H1 (cell line): ENCODE data around the gene CBLB. TPM values are rescaled to one million over a fixed set of nuclear protein-coding genes. Genes with fewer than 3 reads are reported as not detected.

ENCODE experiments used
- CTCF ChIA-PET: fragments of 300-600 bp; sonication (Branson Sonifier 250); formaldehyde crosslinking; loops from one replicate; lab custom pipeline; 2021; ENCODE audit not compliant: partially characterized antibody; lab: Charles Lee
- POLR2A ChIA-PET: fragments of 300-600 bp; sonication (Branson Sonifier 250); formaldehyde crosslinking; loops from one replicate; lab custom pipeline; 2021; ENCODE audit warnings: inconsistent platforms; ENCODE audit not compliant: partially characterized antibody; lab: Charles Lee
- DNase-seq, 2 experiments: peaks; one replicate each; pipeline versions ENCODE4 v3.0.0 to v3.0.0-alpha.2; 2010 to 2022; ENCODE audit warnings: low spot score in 2 of 2, low read depth in 1 of 2, mixed read lengths in 1 of 2
- FAIRE-seq: peaks from 2 replicates; lab custom pipeline; 2011; peaks lifted over from hg19 to GRCh38; lab: Jason Lieb, UNC
- H2AFZ ChIP-seq: 2 replicates; pipeline ENCODE4 v1.8.1; 2012; ENCODE audit warnings: low read length, inconsistent platforms
- H2AK5ac ChIP-seq: 2 replicates; pipeline ENCODE4 v1.6.1; 2013; ENCODE audit warnings: low read depth, low read length
- H2BK120ac ChIP-seq: replicated peaks from 2 replicates; pipeline ENCODE3; 2013; ENCODE audit warnings: low read depth, low read length, inconsistent platforms
- H2BK12ac ChIP-seq: 2 replicates; pipeline ENCODE4 v1.6.1; 2013; ENCODE audit warnings: low read depth, low read length
- H2BK15ac ChIP-seq: 2 replicates; pipeline ENCODE4 v1.6.1; 2013; ENCODE audit warnings: low read length
- H2BK20ac ChIP-seq: 2 replicates; pipeline ENCODE4 v1.6.1; 2013; ENCODE audit warnings: low read length
- H2BK5ac ChIP-seq: 2 replicates; pipeline ENCODE4 v1.6.1; 2013; ENCODE audit warnings: low read depth, low read length
- H3K14ac ChIP-seq: 2 replicates; pipeline ENCODE4 v1.6.1; 2013; ENCODE audit warnings: inconsistent platforms; ENCODE audit not compliant: insufficient read length
- H3K18ac ChIP-seq: 2 replicates; pipeline ENCODE4 v1.6.1; 2013; ENCODE audit warnings: low read length; ENCODE audit errors: extremely low read depth
- H3K23ac ChIP-seq: 2 replicates; pipeline ENCODE4 v1.6.1; 2013; ENCODE audit warnings: inconsistent platforms; ENCODE audit not compliant: insufficient read length
- H3K23me2 ChIP-seq: 2 replicates; pipeline ENCODE4 v1.6.1; 2013; ENCODE audit warnings: low read depth, low read length
- H3K27ac ChIP-seq: 2 replicates; pipeline ENCODE4 v1.6.1; 2011; ENCODE audit warnings: low read depth, low read length, inconsistent platforms
- H3K27me3 ChIP-seq, 4 experiments: replicated peaks in 1 of 4; 1 replicate in 1 of 4; 2 replicates in 3 of 4; pipeline versions ENCODE4 v1.6.1 to v1.8.1; 2011 to 2013; ENCODE audit warnings: low read length in 3 of 4, mild to moderate bottlenecking in 3 of 4, inconsistent platforms in 2 of 4, mixed read lengths in 2 of 4, moderate library complexity in 1 of 4; ENCODE audit not compliant: control insufficient read depth in 3 of 4, insufficient read depth in 3 of 4; ENCODE audit errors: extremely low read depth in 1 of 4
- H3K36me3 ChIP-seq, 4 experiments: 2 replicates each; pipeline versions ENCODE4 v1.6.1 to v1.8.1; 2011 to 2013; ENCODE audit warnings: mild to moderate bottlenecking in 4 of 4, low read length in 3 of 4, moderate library complexity in 2 of 4, control low read depth in 1 of 4, inconsistent platforms in 1 of 4; ENCODE audit not compliant: insufficient read depth in 4 of 4, control insufficient read depth in 2 of 4
- H3K4ac ChIP-seq: replicated peaks from 2 replicates; pipeline ENCODE3; 2013; ENCODE audit warnings: low read length, low read depth, mixed read lengths, inconsistent platforms; ENCODE audit not compliant: insufficient read length
- H3K4me1 ChIP-seq, 4 experiments: replicated peaks in 1 of 4; 1 replicate in 1 of 4; 2 replicates in 3 of 4; pipeline versions ENCODE4 v1.6.1 to v1.8.1; 2011 to 2013; ENCODE audit warnings: low read length in 3 of 4, inconsistent platforms in 2 of 4, mixed read lengths in 1 of 4; ENCODE audit not compliant: insufficient read depth in 4 of 4, control insufficient read depth in 3 of 4
- H3K4me2 ChIP-seq, 2 experiments: 2 replicates each; pipeline versions ENCODE4 v1.6.1 to v1.8.1; 2011 to 2013; ENCODE audit warnings: low read depth in 2 of 2, low read length in 2 of 2, control low read depth in 1 of 2, inconsistent platforms in 1 of 2, mild to moderate bottlenecking in 1 of 2; ENCODE audit not compliant: insufficient read depth in 1 of 2
- H3K4me3 ChIP-seq, 4 experiments: fragments of 200-600, 300-600 bp in 1 of 4; sonication (generic), shearing (Covaris generic), sonication (Bioruptor Twin) in 1 of 4; 2 replicates each; pipeline versions ENCODE4 v1.5.1 to v1.8.1; 2011 to 2016; ENCODE audit warnings: low read length in 4 of 4, low read depth in 3 of 4, control low read depth in 2 of 4, inconsistent platforms in 2 of 4, mild to moderate bottlenecking in 2 of 4, mixed read lengths in 1 of 4, moderate library complexity in 1 of 4; ENCODE audit not compliant: insufficient read depth in 2 of 4; ENCODE audit errors: extremely low read depth in 1 of 4
- H3K56ac ChIP-seq: replicated peaks from 2 replicates; pipeline ENCODE3; 2013; ENCODE audit warnings: low read depth, mild to moderate bottlenecking, mixed read lengths, low read length, inconsistent platforms; ENCODE audit not compliant: insufficient read length
- H3K79me1 ChIP-seq: 2 replicates; pipeline ENCODE4 v1.6.1; 2013; ENCODE audit warnings: low read depth, low read length, control low read depth
- H3K79me2 ChIP-seq, 2 experiments: 2 replicates each; pipeline versions ENCODE4 v1.6.1 to v1.8.1; 2012 to 2013; ENCODE audit warnings: low read length in 2 of 2, mild to moderate bottlenecking in 2 of 2, inconsistent platforms in 1 of 2; ENCODE audit not compliant: insufficient read depth in 2 of 2, control insufficient read depth in 1 of 2
- H3K9ac ChIP-seq, 4 experiments: replicated peaks in 1 of 4; 1 replicate in 1 of 4; 2 replicates in 3 of 4; pipeline versions ENCODE4 v1.6.1 to v1.8.1; 2011 to 2013; ENCODE audit warnings: low read depth in 3 of 4, low read length in 3 of 4, control low read depth in 2 of 4, mild to moderate bottlenecking in 2 of 4, moderate library complexity in 2 of 4, inconsistent platforms in 1 of 4; ENCODE audit errors: extremely low read depth in 1 of 4
- H3K9me3 ChIP-seq, 2 experiments: 2 replicates each; pipeline versions ENCODE4 v1.6.1 to v1.8.1; 2012 to 2013; ENCODE audit warnings: mild to moderate bottlenecking in 2 of 2, moderate library complexity in 2 of 2, control low read depth in 1 of 2, inconsistent platforms in 1 of 2, low read depth in 1 of 2, low read length in 1 of 2, mixed read lengths in 1 of 2; ENCODE audit not compliant: insufficient read depth in 2 of 2
- H4K20me1 ChIP-seq, 2 experiments: replicated peaks in 1 of 2; 2 replicates each; pipeline versions ENCODE3 to v1.8.1; 2011 to 2013; ENCODE audit warnings: inconsistent platforms in 2 of 2, low read length in 2 of 2, mild to moderate bottlenecking in 1 of 2; ENCODE audit not compliant: insufficient read depth in 2 of 2, control insufficient read depth in 1 of 2
- H4K5ac ChIP-seq: 2 replicates; pipeline ENCODE4 v1.6.1; 2013; ENCODE audit warnings: low read length, low read depth, mixed read lengths, inconsistent platforms; ENCODE audit not compliant: insufficient read length
- H4K8ac ChIP-seq: 2 replicates; pipeline ENCODE4 v1.8.0; 2013; ENCODE audit warnings: mild to moderate bottlenecking, moderate library complexity, low read length, inconsistent platforms; ENCODE audit not compliant: insufficient read depth; ENCODE audit errors: extremely low read depth
- H4K91ac ChIP-seq: replicated peaks from 2 replicates; pipeline ENCODE3; 2013; ENCODE audit warnings: low read length, mixed read lengths, inconsistent platforms; ENCODE audit not compliant: insufficient read length
- CHD2 ChIP-seq: IDR thresholded peaks from 2 replicates; pipeline ENCODE4 v1.6.1; 2012; ENCODE audit warnings: low read length, improper control_type of control experiment
- JUND ChIP-seq: IDR thresholded peaks from 2 replicates; pipeline ENCODE4 v1.6.1; 2011; ENCODE audit warnings: mild to moderate bottlenecking, improper control_type of control experiment, low read length
- KDM4A ChIP-seq: IDR thresholded peaks from one replicate; pipeline ENCODE4 v1.7.1; 2012; ENCODE audit warnings: low read depth, mild to moderate bottlenecking, moderate library complexity, low read length, inconsistent platforms; ENCODE audit not compliant: severe bottlenecking
- PHF8 ChIP-seq: fragments of 200-600 bp; sonication (generic); conservative IDR thresholded peaks from 2 replicates; pipeline ENCODE4 v1.7.1; 2012; ENCODE audit warnings: low read depth, mild to moderate bottlenecking, inconsistent platforms, low read length, moderate library complexity
- SUZ12 ChIP-seq: fragments of 200-600 bp; sonication (generic); IDR thresholded peaks from 2 replicates; pipeline ENCODE4 v1.6.1; 2012; ENCODE audit warnings: mild to moderate bottlenecking, inconsistent platforms, low read length, moderate library complexity, mixed read lengths
- TAF1 ChIP-seq: IDR thresholded peaks from 2 replicates; pipeline ENCODE4 v1.6.1; 2011; ENCODE audit warnings: mild to moderate bottlenecking, low read depth, low read length
- WGBS, 2 experiments: shearing (Covaris generic) in 1 of 2; methylation state at CpG; one replicate each; pipeline versions ENCODE4 v1.1.6 to v1.1.7; 2013 to 2015; ENCODE audit warnings: low lambda C conversion rate in 2 of 2, mixed read lengths in 2 of 2, inconsistent platforms in 1 of 2, low coverage in 1 of 2, missing lambda C conversion rate in 1 of 2; ENCODE audit not compliant: insufficient replicate concordance in 2 of 2, insufficient coverage in 1 of 2, insufficient read length in 1 of 2; ENCODE audit errors: extremely low coverage in 1 of 2, missing lambda C conversion rate in 1 of 2; 5-methylcytosine and 5-hydroxymethylcytosine counted together
- polyA plus RNA-seq, 7 experiments: library from polyadenylated mRNA; depleted of rRNA in 3 of 7; stranded (reverse) in 5 of 7; unstranded in 2 of 7; fragments of >200 nt in 5 of 7; fragments of 200-250 nt in 2 of 7; gene quantifications; 1 replicate in 5 of 7; 2 replicates in 1 of 7; 4 replicates in 1 of 7; pipeline versions ENCODE4 v1.2.1 to v1.2.3, GENCODE V29; 2011 to 2013; ENCODE audit warnings: missing spikeins in 2 of 7, mixed read lengths in 2 of 7
- total RNA-seq: library from RNA; stranded (reverse); fragmentation: NEBNext Ultra II Directional; extraction: Animal tissue kit (Norgen Biotek cat#: 25700); gene quantifications from 2 replicates; pipeline ENCODE4 v1.2.1, GENCODE V29; 2021

Gene CBLB
- total and polyA plus RNA-seq, 2 of the 8 experiments (the other 6 are each of a cell fraction or from before 2014, with no cell fraction given), result 14.5 to 26.0 TPM

DNA sequence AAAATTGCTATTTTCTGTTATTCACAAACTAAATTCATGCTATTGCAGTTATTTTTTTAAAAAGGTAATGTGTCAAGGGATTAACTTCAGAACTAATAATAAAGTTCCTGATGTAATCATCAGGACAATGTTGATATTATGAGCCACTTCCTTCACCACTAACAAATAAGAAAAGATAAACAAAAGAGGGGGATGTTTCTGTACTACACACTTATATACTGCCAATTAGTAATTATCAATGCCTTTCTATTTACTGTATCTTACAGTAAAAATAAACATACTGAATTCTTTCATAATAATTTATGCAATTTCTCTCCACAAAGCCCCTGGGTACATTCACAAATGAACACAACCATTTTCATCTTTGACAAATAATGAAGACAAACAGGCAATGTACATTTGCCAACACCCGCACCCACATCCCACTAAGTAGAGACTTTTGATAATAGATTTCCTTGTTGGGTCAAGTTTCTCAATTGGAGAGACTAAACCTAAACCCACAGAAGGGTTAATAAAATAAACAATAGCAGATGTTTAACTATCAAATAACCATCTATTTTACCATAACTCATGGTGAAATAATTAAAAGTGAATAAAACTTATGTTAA lies 3.7 kb downstream of the CBLB start:
- no peak overlapping the region for H3K56ac ChIP-seq
- no peak overlapping the region for H2AFZ ChIP-seq
- H4K5ac ChIP-seq, result no peak overlapping the region
- H2BK20ac ChIP-seq, result no peak overlapping the region
- no peak overlapping the region for H2BK5ac ChIP-seq
- H3K18ac ChIP-seq, result no peak overlapping the region
- no peak overlapping the region for H3K14ac ChIP-seq
- WGBS, 2 experiments, result 89% methylated on average over 1 of the region's 1 CpG; no CpG with 5 or more reads in 1 of the 2 experiments
- H3K27me3 ChIP-seq, result no peaks in the 10 kb centered on the region
- FAIRE-seq (no peak), DNase-seq (no peak)
- H4K91ac ChIP-seq, result no peak overlapping the region
- H2BK15ac ChIP-seq, result no peak overlapping the region
- H3K27ac ChIP-seq, result no peak overlapping the region
- no peaks in the 10 kb centered on the region; the same call in 1 of the 2 replicates for H3K79me1 ChIP-seq
- H2BK12ac ChIP-seq, result no peak overlapping the region
- no peak overlapping the region for H2AK5ac ChIP-seq
- peaks cover 0 to 25% (median 0%) of the 10 kb centered on the region in 4 experiments; a peak in 3 of 8 replicates for H3K36me3 ChIP-seq
- ChIA-PET POLR2A (no interaction called here), CTCF (no interaction called here)
- H3K4me1 ChIP-seq, result peaks cover 0 to 5% (median 1%) of the 10 kb centered on the region in 4 experiments; a peak in 3 of 7 replicates
- H3K9me3 ChIP-seq, result no peaks in the 10 kb centered on the region
- no peak overlapping the region for H3K4ac ChIP-seq
- H3K4me3 ChIP-seq, result no peak overlapping the region
- no peak overlapping the region for H3K4me2 ChIP-seq
- no peak overlapping the region for H3K23ac ChIP-seq
- H3K23me2 ChIP-seq, result peaks cover 6% of the 10 kb centered on the region; the same call in 1 of the 2 replicates
- no peak overlapping the region for H4K8ac ChIP-seq
- H3K9ac ChIP-seq, result no peak overlapping the region
- H4K20me1 ChIP-seq, result no peaks in the 10 kb centered on the region
- peaks cover 0 to 79% of the 10 kb centered on the region in 2 experiments; a peak in 3 of 4 replicates for H3K79me2 ChIP-seq
- no peak overlapping the region for H2BK120ac ChIP-seq
- TF ChIP-seq JUND, result no peak
- TF ChIP-seq TAF1, result no peak
- no peak for TF ChIP-seq CHD2
- no peak for TF ChIP-seq KDM4A
- no peak for TF ChIP-seq SUZ12
- TF ChIP-seq PHF8, result no peak
